PC-9 (cell line): ENCODE measurements around the gene ZMIZ1.

Experiments used
- CTCF ChIP-seq: fragments of 200-600 bp; sonication (generic); conservative IDR thresholded peaks from 2 replicates; pipeline ENCODE4 v1.6.1; 2017; ENCODE audit warnings: mixed run types, antibody characterized with exemption, mild to moderate bottlenecking, moderate library complexity
- EZH2 ChIP-seq: fragments of 200-600 bp; sonication (generic); IDR thresholded peaks from 2 replicates; pipeline ENCODE4 v1.8.0; 2017; ENCODE audit warnings: antibody characterized with exemption, low read depth

GRCh38 chr10:79021331-79021907 lies 47.3 kb upstream of the ZMIZ1 start:
- TF ChIP-seq CTCF: no peak
- TF ChIP-seq EZH2: no peak
